ENCODE data around the gene RAB6A.
"Not testable (repeated sequence)": the region's sequence is repeated elsewhere in the genome, so short reads cannot be mapped to it uniquely, and the experiment has no call there.

Gene RAB6A

DNA sequence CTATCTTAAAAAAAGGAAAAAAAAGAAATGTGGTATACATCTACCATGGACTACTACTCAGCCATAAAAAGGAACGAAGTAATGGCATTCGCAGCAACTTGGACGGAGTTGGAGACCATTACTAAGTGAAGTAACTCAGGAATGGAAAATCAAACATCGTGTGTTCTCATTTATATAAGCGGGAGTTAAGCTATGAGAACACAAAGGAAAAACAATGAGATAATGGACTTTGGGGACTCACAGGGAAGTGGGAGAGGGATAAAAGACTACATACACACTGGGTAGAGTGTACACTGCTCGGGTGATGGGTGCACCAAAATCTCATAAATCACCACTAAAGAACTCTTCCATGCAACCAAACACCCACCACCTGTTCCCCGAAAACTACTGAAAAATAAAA is 11.8 kb downstream of the RAB6A start:
- TF ChIP-seq, protein P1, sequence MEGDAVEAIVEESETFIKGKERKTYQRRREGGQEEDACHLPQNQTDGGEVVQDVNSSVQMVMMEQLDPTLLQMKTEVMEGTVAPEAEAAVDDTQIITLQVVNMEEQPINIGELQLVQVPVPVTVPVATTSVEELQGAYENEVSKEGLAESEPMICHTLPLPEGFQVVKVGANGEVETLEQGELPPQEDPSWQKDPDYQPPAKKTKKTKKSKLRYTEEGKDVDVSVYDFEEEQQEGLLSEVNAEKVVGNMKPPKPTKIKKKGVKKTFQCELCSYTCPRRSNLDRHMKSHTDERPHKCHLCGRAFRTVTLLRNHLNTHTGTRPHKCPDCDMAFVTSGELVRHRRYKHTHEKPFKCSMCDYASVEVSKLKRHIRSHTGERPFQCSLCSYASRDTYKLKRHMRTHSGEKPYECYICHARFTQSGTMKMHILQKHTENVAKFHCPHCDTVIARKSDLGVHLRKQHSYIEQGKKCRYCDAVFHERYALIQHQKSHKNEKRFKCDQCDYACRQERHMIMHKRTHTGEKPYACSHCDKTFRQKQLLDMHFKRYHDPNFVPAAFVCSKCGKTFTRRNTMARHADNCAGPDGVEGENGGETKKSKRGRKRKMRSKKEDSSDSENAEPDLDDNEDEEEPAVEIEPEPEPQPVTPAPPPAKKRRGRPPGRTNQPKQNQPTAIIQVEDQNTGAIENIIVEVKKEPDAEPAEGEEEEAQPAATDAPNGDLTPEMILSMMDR (IDR thresholded peaks at IDR 0.05; ENCODE audit: control extremely low read depth, extremely low read depth, low read depth, missing control alignments), result no peak
- CTCF ChIA-PET, result interaction anchor here (1.3 to 2.5 kb wide), 2 partner anchors 9 to 20 kb away, joined by 3 to 9 read pairs; no protein-coding TSS in a partner anchor
- no peak for DNase-seq (ENCODE audit: extremely low spot score)
- POLR2A ChIA-PET, result no interaction called here

DNA sequence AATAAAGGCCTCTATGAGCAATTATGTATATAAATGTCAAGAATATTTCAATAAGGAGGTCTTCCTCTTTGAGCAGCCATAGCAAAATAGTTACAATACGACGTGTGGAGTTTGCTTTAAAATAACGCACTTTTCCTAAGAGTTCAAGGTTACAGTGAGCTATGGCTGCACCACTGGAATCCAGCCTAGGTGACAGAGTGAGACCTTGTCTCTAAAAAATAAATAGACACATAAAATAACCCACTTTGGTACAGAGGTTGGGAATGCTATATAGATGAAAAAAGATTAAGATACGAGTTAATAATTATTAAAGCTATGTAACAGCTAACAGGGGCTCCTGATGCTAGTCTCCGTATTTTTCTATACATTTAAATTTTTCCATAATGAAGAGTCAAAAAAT is 12.6 kb downstream of the RAB6A start:
- POLR2A ChIA-PET, result no interaction called here
- no peak for DNase-seq (ENCODE audit: extremely low spot score)
- TF ChIP-seq, protein P1 (IDR thresholded peaks at IDR 0.05; ENCODE audit: control extremely low read depth, extremely low read depth, low read depth, missing control alignments), result no peak
- CTCF ChIA-PET, result interaction anchor here (2.5 kb wide), 1 partner anchor 10 kb away, joined by 9 read pairs; no protein-coding TSS in a partner anchor

DNA sequence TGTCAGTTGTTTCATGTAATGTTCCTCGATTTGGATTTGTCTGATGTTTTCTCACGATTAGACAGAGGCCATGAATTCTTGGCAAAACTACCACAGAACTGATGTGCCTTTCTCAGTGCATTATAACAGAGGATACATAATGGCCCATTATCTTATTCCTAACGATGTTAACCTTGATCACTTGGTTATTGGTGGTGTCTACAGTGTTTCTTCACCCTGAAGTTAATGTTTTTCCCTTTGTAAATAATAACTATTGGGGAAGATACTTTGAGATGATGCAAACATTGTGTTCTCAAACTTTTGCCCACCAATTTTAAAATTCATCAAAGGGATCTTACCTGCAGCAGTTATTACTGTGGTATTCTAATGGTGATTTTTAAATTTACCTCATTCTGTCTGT is 13.1 kb downstream of the RAB6A start:
- ChIA-PET CTCF (interaction anchor here (2.5 kb wide), 1 partner anchor 11 kb away, joined by 9 read pairs; no protein-coding TSS in a partner anchor), POLR2A (no interaction called here)
- DNase-seq (ENCODE audit: extremely low spot score), result no peak
- TF ChIP-seq, protein P1 (IDR thresholded peaks at IDR 0.05; ENCODE audit: control extremely low read depth, extremely low read depth, low read depth, missing control alignments), result no peak

GRCh38 chr11:73746701-73747100 is 14.2 kb downstream of the RAB6A start:
- CTCF ChIA-PET, result interaction anchor here (1.3 kb wide), 1 partner anchor 14 kb away, joined by 3 read pairs; the partner anchor contains the start of gene RAB6A
- DNase-seq (ENCODE audit: extremely low spot score), result no peak
- TF ChIP-seq, protein P1 (IDR thresholded peaks at IDR 0.05; ENCODE audit: control extremely low read depth, extremely low read depth, low read depth, missing control alignments), result no peak
- POLR2A ChIA-PET, result no interaction called here

- ChIA-PET CTCF (interaction anchor here (1.2 to 1.7 kb wide), 2 partner anchors 10 to 13 kb away, joined by 4 read pairs; no protein-coding TSS in a partner anchor), POLR2A (no interaction called here)
Observed at GRCh38 chr11:73743045-73743444, 17.8 kb downstream of the RAB6A start.

GRCh38 chr11:73735959-73736358 is 24.9 kb downstream of the RAB6A start:
- CTCF ChIA-PET; DNase-seq (ENCODE audit: extremely low spot score); POLR2A ChIA-PET: not testable (repeated sequence)

More at GRCh38 chr11:73743045-73743444, 17.8 kb downstream of the RAB6A start:
- no peak for DNase-seq (ENCODE audit: extremely low spot score)
- TF ChIP-seq, protein P1 (IDR thresholded peaks at IDR 0.05; ENCODE audit: control extremely low read depth, extremely low read depth, low read depth, missing control alignments), result no peak

GRCh38 chr11:73734993-73735392 is 25.9 kb downstream of the RAB6A start:
- ChIA-PET POLR2A (no interaction called here), CTCF (no interaction called here)
- TF ChIP-seq, protein P1 (IDR thresholded peaks at IDR 0.05; ENCODE audit: control extremely low read depth, extremely low read depth, low read depth, missing control alignments), result no peak

DNA sequence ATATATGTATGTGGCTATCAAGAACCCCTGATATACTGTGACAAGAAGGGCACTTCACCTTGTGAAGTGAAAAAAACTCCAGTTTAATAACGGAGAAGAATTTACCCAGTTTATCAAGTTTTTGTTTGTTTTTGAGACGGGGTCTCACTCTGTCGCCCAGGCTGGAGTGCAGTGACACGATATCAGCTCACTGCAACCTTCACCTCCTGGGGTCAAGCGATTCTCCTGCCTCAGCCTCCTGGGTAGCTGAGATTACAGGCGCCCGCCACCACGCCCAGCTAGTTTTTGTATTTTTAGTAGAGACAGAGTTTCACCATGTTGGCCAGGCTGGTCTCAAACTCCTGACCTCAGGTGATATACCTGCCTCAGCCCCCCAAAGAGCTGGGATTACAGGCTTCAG is 26.9 kb downstream of the RAB6A start:
- POLR2A ChIA-PET; CTCF ChIA-PET; DNase-seq (ENCODE audit: extremely low spot score): not testable (repeated sequence)

More at GRCh38 chr11:73734993-73735392, 25.9 kb downstream of the RAB6A start:
- DNase-seq (ENCODE audit: extremely low spot score), result no peak

DNA sequence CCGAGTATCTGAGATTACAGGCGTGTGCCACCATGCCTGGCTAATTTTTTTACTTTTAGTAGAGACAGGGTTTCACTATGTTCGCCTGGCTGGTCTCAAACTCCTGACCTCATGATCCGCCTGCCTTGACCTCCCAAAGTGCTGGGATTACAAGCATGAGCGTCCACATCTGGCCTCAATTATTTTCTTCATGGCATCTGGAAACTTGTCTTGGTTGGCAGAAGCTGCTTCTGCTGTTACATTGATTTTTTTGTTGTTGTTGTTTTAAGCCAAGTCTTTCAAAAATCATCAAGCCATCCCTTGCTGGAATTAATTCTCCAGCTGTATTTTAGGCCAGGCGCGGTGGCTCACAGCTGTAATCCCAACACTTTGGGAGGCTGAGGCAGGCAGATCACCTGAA is 27.9 kb downstream of the RAB6A start:
- CTCF ChIA-PET, result interaction anchor here (1.0 kb wide), 1 partner anchor 20 kb away, joined by 3 read pairs; no protein-coding TSS in a partner anchor
- POLR2A ChIA-PET, result not testable (repeated sequence)

More for the DNA sequence above, 27.9 kb downstream of the RAB6A start:
- DNase-seq (ENCODE audit: extremely low spot score), result not testable (repeated sequence)
